GM10266 (cell line): ENCODE measurements around the gene UCHL1.
A peak's percentile ranks its signal among the peaks of the same experiment; 100 is the strongest.

Source experiments
- DNase-seq: peaks from one replicate; pipeline ENCODE4 v3.0.0; 2012; ENCODE audit errors: extremely low spot score
- TF ChIP-seq, protein P1 (sequence below): IDR thresholded peaks from 2 replicates; pipeline ENCODE4 v1.5.1; 2012; ENCODE audit warnings: mild to moderate bottlenecking, low read depth; ENCODE audit not compliant: control insufficient read depth, insufficient read depth; ENCODE audit errors: missing control alignments

The UCHL1 gene

DNA sequence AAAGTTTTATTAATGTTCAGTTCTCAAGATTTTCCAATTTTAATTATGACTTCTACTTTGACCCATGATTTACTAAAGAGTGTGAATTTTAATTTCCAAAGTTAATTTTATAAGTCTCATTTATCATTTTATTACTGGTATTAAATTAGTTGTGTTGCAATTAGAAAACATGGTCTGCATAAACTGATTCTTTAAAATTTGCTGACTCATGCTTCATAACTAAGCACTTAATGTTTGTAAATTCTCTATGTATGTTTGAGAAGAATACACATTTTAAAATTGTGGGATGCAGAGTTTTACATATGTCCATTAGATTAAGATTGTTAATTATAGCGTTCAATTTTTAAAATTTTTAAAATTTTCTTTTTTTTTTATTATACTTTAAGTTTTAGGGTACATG is 20.2 kb upstream of the UCHL1 start:
- TF ChIP-seq, protein P1, sequence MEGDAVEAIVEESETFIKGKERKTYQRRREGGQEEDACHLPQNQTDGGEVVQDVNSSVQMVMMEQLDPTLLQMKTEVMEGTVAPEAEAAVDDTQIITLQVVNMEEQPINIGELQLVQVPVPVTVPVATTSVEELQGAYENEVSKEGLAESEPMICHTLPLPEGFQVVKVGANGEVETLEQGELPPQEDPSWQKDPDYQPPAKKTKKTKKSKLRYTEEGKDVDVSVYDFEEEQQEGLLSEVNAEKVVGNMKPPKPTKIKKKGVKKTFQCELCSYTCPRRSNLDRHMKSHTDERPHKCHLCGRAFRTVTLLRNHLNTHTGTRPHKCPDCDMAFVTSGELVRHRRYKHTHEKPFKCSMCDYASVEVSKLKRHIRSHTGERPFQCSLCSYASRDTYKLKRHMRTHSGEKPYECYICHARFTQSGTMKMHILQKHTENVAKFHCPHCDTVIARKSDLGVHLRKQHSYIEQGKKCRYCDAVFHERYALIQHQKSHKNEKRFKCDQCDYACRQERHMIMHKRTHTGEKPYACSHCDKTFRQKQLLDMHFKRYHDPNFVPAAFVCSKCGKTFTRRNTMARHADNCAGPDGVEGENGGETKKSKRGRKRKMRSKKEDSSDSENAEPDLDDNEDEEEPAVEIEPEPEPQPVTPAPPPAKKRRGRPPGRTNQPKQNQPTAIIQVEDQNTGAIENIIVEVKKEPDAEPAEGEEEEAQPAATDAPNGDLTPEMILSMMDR: no peak

DNA sequence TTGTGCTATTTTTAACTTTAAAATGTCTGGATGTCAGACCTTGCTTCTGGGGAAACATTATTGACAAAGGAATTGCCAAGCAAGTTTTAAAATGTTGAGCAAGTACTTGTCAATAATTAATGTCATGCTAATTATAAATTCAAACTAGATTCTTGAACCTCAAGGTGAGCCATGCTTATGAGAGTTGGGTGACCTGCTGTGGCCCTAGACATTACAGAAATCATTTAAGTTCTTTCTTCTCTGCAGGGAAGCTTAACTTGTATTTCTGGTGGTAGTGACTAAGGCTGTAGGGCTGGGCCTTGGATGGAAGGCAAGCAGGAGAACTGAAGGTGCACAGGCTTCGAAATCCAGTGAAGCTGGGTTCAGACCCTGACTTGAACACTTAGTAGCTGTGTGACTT is 14.8 kb upstream of the UCHL1 start:
- TF ChIP-seq, protein P1: no peak
- no peak for DNase-seq

More for the DNA sequence above, 20.2 kb upstream of the UCHL1 start:
- DNase-seq: no peak

DNA sequence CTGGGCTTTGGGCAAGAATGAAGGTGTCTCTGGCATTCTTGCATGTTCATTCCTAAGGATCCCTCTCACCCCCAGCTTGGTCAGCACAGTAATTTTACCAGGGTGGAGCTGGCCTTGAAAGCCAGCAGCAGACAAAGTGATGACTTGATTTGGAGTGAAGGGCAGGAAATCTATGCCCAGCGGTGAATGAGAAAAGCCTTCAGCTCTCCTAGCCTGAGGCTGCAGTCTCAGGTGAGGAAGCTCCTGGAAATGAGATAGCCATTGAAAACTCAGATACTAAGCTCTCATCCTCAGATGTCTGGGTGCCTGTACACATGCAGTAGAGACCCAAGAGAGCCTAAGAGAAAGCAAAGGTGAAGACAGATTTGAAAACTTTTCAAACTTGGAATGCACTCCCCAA is 10.7 kb upstream of the UCHL1 start:
- TF ChIP-seq, protein P1: no peak
- no peak for DNase-seq

DNA sequence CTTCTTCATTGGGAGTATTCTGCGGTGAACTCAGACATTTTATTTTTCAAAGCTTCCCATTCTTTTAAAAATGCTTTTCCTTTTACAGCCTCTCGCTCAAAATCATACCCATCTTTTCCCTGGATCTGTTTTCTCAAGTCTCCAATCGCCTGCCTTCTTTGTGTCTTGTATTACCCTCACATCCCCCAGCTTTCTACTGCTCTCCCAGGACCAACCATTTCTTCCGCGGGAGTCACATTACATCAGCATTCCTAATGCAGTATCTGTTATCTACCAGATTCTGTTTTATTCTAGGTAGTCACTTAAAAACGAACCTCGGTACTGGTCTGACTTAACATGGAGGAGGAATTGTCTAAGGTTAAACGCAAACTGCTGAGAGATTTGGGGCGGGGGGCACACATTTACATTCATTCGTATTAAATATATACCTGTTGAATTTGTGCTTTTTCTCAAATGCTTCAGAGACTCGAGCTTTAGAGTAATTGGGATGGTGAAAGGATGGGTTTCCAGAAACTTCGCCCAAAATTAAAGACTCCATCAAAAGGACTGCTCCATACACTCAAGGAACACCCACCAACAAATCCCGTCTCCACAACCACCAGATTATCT is 493 bp upstream of the UCHL1 start:
- DNase-seq: no peak
- TF ChIP-seq, protein P1: no peak

DNA sequence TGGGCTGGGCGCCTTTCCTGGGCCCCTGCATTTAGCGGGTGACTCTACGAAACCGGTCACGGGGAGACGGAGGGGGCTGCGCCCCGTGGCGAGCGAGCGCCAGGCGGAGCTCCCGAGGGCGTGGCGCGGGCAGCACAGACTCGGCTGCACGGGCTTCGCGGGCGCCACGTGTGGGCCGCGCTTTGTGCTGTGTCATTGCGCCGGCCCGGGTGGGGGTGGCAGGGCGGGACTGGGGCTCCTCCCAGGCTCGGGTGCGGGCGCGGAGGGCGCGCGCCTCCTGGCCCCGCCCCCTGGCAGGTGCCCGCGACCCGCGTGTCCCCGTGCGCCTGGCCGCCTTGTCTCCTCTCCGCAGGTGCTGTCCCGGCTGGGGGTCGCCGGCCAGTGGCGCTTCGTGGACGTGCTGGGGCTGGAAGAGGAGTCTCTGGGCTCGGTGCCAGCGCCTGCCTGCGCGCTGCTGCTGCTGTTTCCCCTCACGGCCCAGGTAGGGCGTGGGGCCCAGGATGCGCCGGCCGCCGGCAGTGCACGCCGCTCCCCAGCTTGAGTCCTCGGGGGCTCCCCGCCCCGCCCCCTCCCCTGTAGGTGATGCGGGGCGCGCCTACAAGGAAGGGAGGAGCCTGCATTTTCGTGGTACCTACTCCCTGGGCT is 651 bp downstream of the UCHL1 start:
- TF ChIP-seq, protein P1: no peak
- peak; percentile 40 for DNase-seq

DNA sequence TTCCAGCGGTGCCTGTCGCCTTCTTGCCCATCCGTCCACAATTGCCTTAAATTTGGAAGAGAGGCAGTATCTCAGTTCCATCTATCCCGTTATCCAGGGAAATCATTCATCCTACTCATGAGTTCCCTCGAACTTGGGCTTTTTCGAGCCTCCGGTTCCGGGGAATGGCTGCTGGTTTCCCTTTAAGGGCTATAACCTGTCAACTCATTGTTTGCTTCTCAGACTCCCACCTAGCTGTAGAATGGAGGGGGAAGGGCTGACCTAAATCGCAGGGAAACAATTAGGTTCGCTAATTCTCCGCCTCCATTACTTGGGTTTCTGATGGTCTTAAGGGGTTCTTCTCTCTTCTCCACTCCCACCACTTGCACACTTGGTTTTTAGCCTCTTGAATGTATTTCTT is 1.2 kb downstream of the UCHL1 start:
- TF ChIP-seq, protein P1: no peak
- no peak for DNase-seq

DNA sequence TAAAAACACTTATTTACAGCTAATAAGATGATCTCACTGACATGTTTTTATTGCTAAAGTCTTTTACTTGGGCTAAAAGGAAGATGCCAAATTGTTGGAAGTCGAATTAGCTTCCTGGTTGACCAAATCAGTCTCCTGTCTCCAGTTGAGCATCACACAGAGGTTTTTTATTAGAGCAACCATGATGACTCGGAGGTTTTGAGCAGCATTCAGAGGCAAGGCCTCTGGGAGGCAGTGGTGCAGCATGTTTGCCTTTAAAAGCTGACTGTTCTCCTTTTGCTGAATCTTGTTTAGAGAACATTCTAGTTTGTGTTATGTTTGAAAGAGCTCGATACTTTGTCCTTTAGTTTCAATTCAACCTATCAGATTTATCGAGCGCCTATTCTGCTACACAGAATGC is 2.1 kb downstream of the UCHL1 start:
- no peak for DNase-seq
- TF ChIP-seq, protein P1: no peak
